Nephron progenitor cell (in vitro differentiated cells): ENCODE data around the gene ENTR1.
A peak's percentile ranks its signal among the peaks of the same experiment; 100 is the strongest.
"Not testable (repeated sequence)": the region's sequence is repeated elsewhere in the genome, so short reads cannot be mapped to it uniquely, and the experiment has no call there.

Source experiments
- DNase-seq: peaks from one replicate; pipeline ENCODE4 v3.0.0; 2021
- H3K27ac Mint-ChIP-seq: 2 replicates; pipeline ENCODE4 v1.8.0; 2021; ENCODE audit warnings: mild to moderate bottlenecking, moderate library complexity, mixed read lengths
- H3K27me3 Mint-ChIP-seq: 2 replicates; pipeline ENCODE4 v1.8.0; 2021; ENCODE audit warnings: mild to moderate bottlenecking, low read depth, mixed read lengths; ENCODE audit not compliant: poor library complexity
- H3K36me3 Mint-ChIP-seq: 2 replicates; pipeline ENCODE4 v1.8.0; 2021; ENCODE audit warnings: low read depth, mixed read lengths
- H3K4me1 Mint-ChIP-seq: 2 replicates; pipeline ENCODE4 v1.8.0; 2021; ENCODE audit warnings: mixed read lengths
- H3K4me3 Mint-ChIP-seq: 2 replicates; pipeline ENCODE4 v1.8.0; 2021; ENCODE audit warnings: mild to moderate bottlenecking, moderate library complexity, mixed read lengths
- H3K9me3 Mint-ChIP-seq: 2 replicates; pipeline ENCODE4 v1.8.0; 2021; ENCODE audit warnings: mild to moderate bottlenecking, moderate library complexity, mixed read lengths
- CTCF ChIP-seq: fragments of 200-600 bp; sonication (generic); IDR thresholded peaks from 2 replicates; pipeline ENCODE4 v1.5.0; 2021; ENCODE audit warnings: antibody characterized with exemption

ENTR1 gene

DNA sequence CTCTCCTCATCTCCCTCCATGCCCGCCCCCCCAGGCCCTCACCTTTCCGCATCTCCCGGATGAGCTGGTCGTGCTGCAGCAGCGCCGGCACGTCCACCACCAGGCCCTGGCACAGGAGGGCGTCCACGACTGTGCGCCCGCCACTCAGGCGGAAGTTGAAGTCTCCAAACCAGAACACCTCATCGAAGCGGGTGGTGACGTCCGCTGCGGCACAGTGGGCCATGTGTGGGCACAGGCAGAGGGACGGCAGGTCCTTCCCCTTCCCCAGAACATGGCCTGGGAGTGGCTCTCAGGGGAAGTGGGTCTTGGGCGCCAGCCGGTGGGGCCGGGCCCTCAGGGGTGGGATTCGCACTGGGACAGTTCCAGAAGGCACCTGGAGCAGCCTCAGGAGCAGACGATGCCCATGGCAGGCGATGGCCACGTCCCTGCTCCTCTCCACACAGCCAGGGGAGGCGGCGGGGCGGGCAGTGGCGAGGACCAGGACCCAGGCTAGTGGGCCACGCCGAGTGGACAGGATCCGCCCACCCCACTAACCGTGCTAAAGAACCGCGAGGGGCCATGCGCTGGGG, 21.5 kb upstream of the ENTR1 start:
- no peak overlapping the region for H3K27ac Mint-ChIP-seq
- no peaks in the 10 kb centered on the region for H3K9me3 Mint-ChIP-seq
- peaks cover under 1% of the 10 kb centered on the region for H3K27me3 Mint-ChIP-seq
- no peak overlapping the region for H3K4me3 Mint-ChIP-seq
- H3K36me3 Mint-ChIP-seq, result peaks cover 21% of the 10 kb centered on the region
- H3K4me1 Mint-ChIP-seq, result peaks cover 13% of the 10 kb centered on the region
- no peak for DNase-seq
- no peak for TF ChIP-seq CTCF

DNA sequence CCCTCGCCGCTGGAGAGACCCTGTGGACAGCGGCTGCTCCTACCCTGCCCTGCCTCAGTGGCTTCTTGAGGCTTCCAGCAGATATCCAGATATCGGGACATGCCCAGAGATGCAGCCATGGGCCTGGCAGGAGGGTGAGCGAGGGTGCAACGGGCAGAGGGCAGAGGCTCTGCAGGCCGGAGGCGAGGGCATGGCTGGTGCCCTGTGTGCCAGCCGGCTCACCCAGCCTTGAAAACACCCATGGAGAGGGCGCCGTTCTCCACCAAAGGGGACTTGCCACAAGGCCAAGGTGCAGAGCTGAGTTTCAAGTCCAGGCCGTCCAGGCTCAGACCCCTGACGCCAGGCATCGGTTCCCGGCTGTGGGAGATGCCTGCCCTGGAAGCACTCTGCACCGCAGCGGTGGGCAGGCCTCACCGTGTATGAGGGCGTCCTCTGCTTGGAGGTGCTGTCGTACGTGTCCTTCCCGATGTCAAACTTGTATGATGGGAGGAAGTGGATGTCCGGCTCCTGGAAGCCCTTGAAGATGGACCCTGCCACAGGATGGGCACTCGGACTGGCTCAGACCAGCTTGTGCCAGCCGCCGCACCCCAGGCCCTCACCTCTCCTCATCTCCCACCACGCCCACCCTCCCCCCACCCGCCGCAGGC, 20.3 kb upstream of the ENTR1 start:
- H3K4me3 Mint-ChIP-seq, result no peak overlapping the region
- H3K27ac Mint-ChIP-seq, result no peak overlapping the region

DNA sequence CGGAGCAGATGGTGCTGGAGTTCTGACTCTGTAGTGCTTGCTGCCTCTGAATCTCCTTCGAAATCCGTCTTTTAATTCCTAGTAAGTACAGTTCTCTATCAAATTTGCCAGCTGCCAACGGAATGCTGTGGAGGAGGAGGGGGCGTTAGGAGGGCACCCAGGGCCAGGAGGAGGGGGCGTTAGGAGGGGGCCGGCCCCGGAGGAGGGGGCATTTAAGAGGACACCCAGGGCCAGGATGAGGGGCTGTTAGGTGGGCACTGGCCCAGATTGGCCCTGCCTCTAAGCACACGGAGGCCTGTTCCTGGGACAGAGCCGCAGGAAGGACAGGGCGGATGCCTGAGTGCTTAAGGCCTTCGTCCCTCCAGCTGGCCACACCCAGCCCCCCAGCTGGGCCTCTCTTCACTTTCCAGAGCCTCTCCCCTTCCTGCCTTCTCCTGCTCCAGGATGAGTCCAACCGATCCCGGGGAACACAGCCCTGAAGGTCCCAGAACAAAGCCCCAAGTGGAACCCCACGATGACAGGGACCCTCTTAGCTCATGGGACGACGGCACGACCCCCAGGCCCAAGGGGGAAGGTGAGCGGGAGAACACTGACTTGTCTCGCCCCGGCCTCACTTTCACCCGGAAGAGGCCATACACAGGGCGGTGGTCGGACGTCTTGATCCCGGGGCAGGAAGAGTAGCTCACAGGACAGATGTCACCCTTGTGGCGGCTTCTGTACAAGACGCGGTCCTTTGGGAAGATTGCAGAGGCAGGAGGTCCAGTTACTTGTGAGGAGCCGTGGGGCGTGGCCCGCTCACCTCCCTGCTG, 19.5 kb upstream of the ENTR1 start:
- H3K27me3 Mint-ChIP-seq, result peaks cover 3% of the 10 kb centered on the region
- no peak overlapping the region for H3K27ac Mint-ChIP-seq
- peaks cover 19% of the 10 kb centered on the region for H3K36me3 Mint-ChIP-seq

More for the DNA sequence above, 20.3 kb upstream of the ENTR1 start:
- DNase-seq, result no peak
- Mint-ChIP-seq H3K4me1 (peaks cover 1% of the 10 kb centered on the region), H3K27me3 (peaks cover 3% of the 10 kb centered on the region), H3K9me3 (no peaks in the 10 kb centered on the region), H3K36me3 (peaks cover 16% of the 10 kb centered on the region)
- TF ChIP-seq CTCF, result no peak

GRCh38 chr9:136429075-136429628, 18.7 kb upstream of the ENTR1 start:
- Mint-ChIP-seq H3K4me3 (no peak overlapping the region), H3K36me3 (peaks cover 19% of the 10 kb centered on the region), H3K27me3 (peaks cover 3% of the 10 kb centered on the region), H3K4me1 (no peaks in the 10 kb centered on the region), H3K27ac (no peak overlapping the region), H3K9me3 (no peaks in the 10 kb centered on the region)
- no peak for TF ChIP-seq CTCF
- no peak for DNase-seq

More for the DNA sequence above, 19.5 kb upstream of the ENTR1 start:
- Mint-ChIP-seq H3K9me3 (no peaks in the 10 kb centered on the region), H3K4me1 (no peaks in the 10 kb centered on the region), H3K4me3 (no peak overlapping the region)
- DNase-seq, result no peak
- TF ChIP-seq CTCF, result no peak

GRCh38 chr9:136426787-136427186, 16.4 kb upstream of the ENTR1 start:
- H3K27ac Mint-ChIP-seq, result peak overlapping the region; percentile 86
- no peaks in the 10 kb centered on the region for H3K9me3 Mint-ChIP-seq
- H3K27me3 Mint-ChIP-seq, result peaks cover 3% of the 10 kb centered on the region
- H3K36me3 Mint-ChIP-seq, result peaks cover 24% of the 10 kb centered on the region
- H3K4me3 Mint-ChIP-seq, result no peak overlapping the region
- no peak for TF ChIP-seq CTCF
- DNase-seq, result no peak
- no peaks in the 10 kb centered on the region for H3K4me1 Mint-ChIP-seq

DNA sequence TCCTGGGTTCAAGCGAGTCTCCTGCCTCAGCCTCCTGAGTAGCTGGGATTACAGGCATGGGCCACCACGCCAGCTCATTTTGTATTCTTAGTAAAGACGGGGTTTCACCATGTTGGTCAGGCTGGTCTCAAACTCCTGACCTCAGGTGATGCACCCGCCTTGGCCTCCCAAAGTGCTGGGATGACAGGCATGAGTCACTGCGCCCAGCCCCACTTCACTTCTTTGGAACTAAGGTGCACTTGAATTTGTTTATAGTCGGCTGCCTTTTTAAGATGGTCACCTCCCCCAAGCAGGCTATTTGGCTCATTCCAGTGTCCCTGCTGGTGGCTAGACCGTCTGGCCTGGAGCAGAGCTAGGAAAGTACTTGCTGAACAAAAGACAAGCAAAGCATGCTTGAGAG, 15.0 kb upstream of the ENTR1 start:
- H3K4me1 Mint-ChIP-seq, DNase-seq, H3K27me3 Mint-ChIP-seq, H3K4me3 Mint-ChIP-seq, H3K9me3 Mint-ChIP-seq: not testable (repeated sequence)
- H3K36me3 Mint-ChIP-seq, result peaks cover 24% of the 10 kb centered on the region
- H3K27ac Mint-ChIP-seq, result peak overlapping the region; percentile 91
